Hepatocyte (in vitro differentiated cells): ENCODE data around the gene PIP. TPM values are rescaled to one million over a fixed set of nuclear protein-coding genes. Genes with fewer than 3 reads are reported as not detected.

Source experiments
- DNase-seq: peaks from one replicate; pipeline ENCODE4 v3.0.0-alpha.2; 2016; ENCODE audit warnings: low spot score
- H2AFZ ChIP-seq: fragments of 200-600 bp; sonication (generic); 2 replicates; pipeline ENCODE4 v1.6.0; 2016; ENCODE audit warnings: antibody characterized with exemption, mild to moderate bottlenecking
- H3K27ac ChIP-seq: fragments of 200-600 bp; sonication (generic); 2 replicates; pipeline ENCODE4 v1.5.1; 2016; ENCODE audit warnings: mild to moderate bottlenecking
- H3K27me3 ChIP-seq: fragments of 200-600 bp; sonication (generic); 2 replicates; pipeline ENCODE4 v1.6.1; 2016
- H3K36me3 ChIP-seq: fragments of 200-600 bp; sonication (generic); replicated peaks from 2 replicates; pipeline ENCODE4 v1.5.1; 2016; ENCODE audit warnings: low read depth; ENCODE audit not compliant: insufficient read depth
- H3K4me1 ChIP-seq: fragments of 200-600 bp; sonication (generic); 2 replicates; pipeline ENCODE4 v1.5.1; 2016; ENCODE audit warnings: mild to moderate bottlenecking, moderate library complexity; ENCODE audit not compliant: insufficient read depth
- H3K4me2 ChIP-seq: fragments of 200-600 bp; sonication (generic); 2 replicates; pipeline ENCODE4 v1.6.0; 2016
- H3K4me3 ChIP-seq: fragments of 200-600 bp; sonication (generic); 2 replicates; pipeline ENCODE4 v1.5.1; 2016; ENCODE audit warnings: mild to moderate bottlenecking
- H3K79me2 ChIP-seq: fragments of 200-600 bp; sonication (generic); 2 replicates; pipeline ENCODE4 v1.6.0; 2017; ENCODE audit warnings: mild to moderate bottlenecking
- H3K9me2 ChIP-seq: fragments of 200-600 bp; sonication (generic); replicated peaks from 2 replicates; pipeline ENCODE4 v1.6.0; 2017; ENCODE audit warnings: mild to moderate bottlenecking; ENCODE audit not compliant: insufficient read depth
- H3K9me3 ChIP-seq: fragments of 200-600 bp; sonication (generic); 2 replicates; pipeline ENCODE4 v1.5.1; 2016; ENCODE audit warnings: low read depth, mild to moderate bottlenecking
- H4K20me1 ChIP-seq: fragments of 200-600 bp; sonication (generic); 2 replicates; pipeline ENCODE4 v1.6.0; 2016; ENCODE audit warnings: mild to moderate bottlenecking; ENCODE audit not compliant: insufficient read depth, poor library complexity, severe bottlenecking
- EZH2 ChIP-seq: fragments of 200-600 bp; sonication (generic); IDR thresholded peaks from 2 replicates; pipeline ENCODE4 v1.6.1; 2016; ENCODE audit warnings: antibody characterized with exemption, mild to moderate bottlenecking, borderline replicate concordance
- EZH2phosphoT487 ChIP-seq: fragments of 200-600 bp; sonication (generic); IDR thresholded peaks from one replicate; pipeline ENCODE4 v1.6.1; 2018; ENCODE audit warnings: antibody characterized with exemption, mild to moderate bottlenecking, low read depth, moderate library complexity; ENCODE audit not compliant: unreplicated experiment, severe bottlenecking
- WGBS: methylation state at CpG from one replicate; pipeline ENCODE4 v1.1.6; 2016; ENCODE audit warnings: low lambda C conversion rate; ENCODE audit errors: missing lambda C conversion rate; 5-methylcytosine and 5-hydroxymethylcytosine counted together
- polyA plus RNA-seq: library from polyadenylated mRNA; unstranded; fragments of >200 nt; fragmentation: Nextera tagmentation; extraction: Ambion mirVana; gene quantifications from 2 replicates; pipeline ENCODE4 v1.2.1, GENCODE V29; 2016
- total RNA-seq: library from RNA; depleted of rRNA; stranded (reverse); fragments of >200 nt; gene quantifications from 2 replicates; pipeline ENCODE4 v1.2.3, GENCODE V29; 2014
- TF ChIP-seq, protein P1 (sequence below): fragments of 200-600 bp; sonication (generic); IDR thresholded peaks from 2 replicates; pipeline ENCODE4 v1.5.1; 2016; ENCODE audit warnings: antibody characterized with exemption, mild to moderate bottlenecking; ENCODE audit not compliant: poor library complexity

Gene PIP
- total and polyA plus RNA-seq, 2 experiments from 2014 or later: not detected

DNA sequence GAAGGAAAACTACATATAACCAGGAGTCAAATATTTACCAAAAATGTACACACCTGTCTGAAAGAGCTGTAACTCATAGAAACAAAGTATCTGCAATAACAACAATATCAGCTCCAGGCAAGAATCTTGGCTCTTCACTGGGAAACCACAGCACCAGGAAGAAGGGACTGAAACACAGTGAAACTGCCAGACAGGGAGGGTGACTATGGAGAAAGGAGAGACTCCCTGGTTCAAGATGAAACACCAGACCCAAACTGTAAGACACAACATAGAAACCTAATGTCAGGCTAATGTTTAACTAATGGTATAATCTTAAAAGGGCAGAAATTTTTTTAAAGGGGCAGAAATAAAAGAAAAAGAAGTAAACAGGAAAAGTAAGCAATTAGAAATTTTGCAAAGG lies 39.8 kb downstream of the PIP start:
- Histone ChIP-seq H3K9me3 (no peaks in the 10 kb centered on the region), H3K79me2 (no peaks in the 10 kb centered on the region), H3K36me3 (no peaks in the 10 kb centered on the region), H3K4me1 (no peaks in the 10 kb centered on the region), H2AFZ (peak overlapping the region; percentile 39), H3K4me2 (no peak overlapping the region), H3K9me2 (no peaks in the 10 kb centered on the region), H4K20me1 (no peaks in the 10 kb centered on the region), H3K27me3 (no peaks in the 10 kb centered on the region), H3K4me3 (no peak overlapping the region), H3K27ac (no peak overlapping the region)
- no peak for TF ChIP-seq EZH2
- TF ChIP-seq EZH2phosphoT487: no peak
- TF ChIP-seq, protein P1, sequence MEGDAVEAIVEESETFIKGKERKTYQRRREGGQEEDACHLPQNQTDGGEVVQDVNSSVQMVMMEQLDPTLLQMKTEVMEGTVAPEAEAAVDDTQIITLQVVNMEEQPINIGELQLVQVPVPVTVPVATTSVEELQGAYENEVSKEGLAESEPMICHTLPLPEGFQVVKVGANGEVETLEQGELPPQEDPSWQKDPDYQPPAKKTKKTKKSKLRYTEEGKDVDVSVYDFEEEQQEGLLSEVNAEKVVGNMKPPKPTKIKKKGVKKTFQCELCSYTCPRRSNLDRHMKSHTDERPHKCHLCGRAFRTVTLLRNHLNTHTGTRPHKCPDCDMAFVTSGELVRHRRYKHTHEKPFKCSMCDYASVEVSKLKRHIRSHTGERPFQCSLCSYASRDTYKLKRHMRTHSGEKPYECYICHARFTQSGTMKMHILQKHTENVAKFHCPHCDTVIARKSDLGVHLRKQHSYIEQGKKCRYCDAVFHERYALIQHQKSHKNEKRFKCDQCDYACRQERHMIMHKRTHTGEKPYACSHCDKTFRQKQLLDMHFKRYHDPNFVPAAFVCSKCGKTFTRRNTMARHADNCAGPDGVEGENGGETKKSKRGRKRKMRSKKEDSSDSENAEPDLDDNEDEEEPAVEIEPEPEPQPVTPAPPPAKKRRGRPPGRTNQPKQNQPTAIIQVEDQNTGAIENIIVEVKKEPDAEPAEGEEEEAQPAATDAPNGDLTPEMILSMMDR: no peak
- no peak for DNase-seq

DNA sequence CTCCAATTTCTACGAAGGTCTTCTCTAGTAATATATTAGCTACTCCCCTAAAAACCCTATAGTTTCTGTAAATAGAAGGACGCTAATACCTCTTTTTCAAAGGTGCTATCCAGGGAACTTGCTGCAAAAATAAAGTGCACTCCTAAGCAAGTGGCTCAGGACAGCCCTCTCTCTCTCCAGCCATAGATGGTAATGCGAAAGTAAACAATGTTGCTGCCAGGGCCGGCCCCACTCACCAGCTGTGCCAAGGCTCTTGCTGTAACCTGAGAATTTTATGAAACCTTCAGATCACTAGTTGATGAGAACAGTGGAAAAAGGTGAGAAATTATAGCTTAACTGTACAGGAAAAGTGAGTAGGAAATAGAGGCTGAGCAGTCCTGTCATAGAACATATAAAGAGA lies 40.5 kb downstream of the PIP start:
- no peaks in the 10 kb centered on the region for H3K27me3 ChIP-seq
- TF ChIP-seq, protein P1: no peak
- TF ChIP-seq EZH2 (no peak), EZH2phosphoT487 (no peak)
- no peak for DNase-seq
- H2AFZ ChIP-seq: no peak overlapping the region
- no peak overlapping the region for H3K4me3 ChIP-seq
- H3K4me1 ChIP-seq: no peaks in the 10 kb centered on the region
- H3K9me2 ChIP-seq: no peaks in the 10 kb centered on the region
- no peaks in the 10 kb centered on the region for H3K9me3 ChIP-seq
- no peaks in the 10 kb centered on the region for H3K36me3 ChIP-seq
- 59% methylated on average over 4 of the region's 4 CpGs for WGBS
- H3K79me2 ChIP-seq: no peaks in the 10 kb centered on the region
- H4K20me1 ChIP-seq: no peaks in the 10 kb centered on the region
- peak overlapping the region; percentile 23 for H3K4me2 ChIP-seq
- no peak overlapping the region for H3K27ac ChIP-seq

DNA sequence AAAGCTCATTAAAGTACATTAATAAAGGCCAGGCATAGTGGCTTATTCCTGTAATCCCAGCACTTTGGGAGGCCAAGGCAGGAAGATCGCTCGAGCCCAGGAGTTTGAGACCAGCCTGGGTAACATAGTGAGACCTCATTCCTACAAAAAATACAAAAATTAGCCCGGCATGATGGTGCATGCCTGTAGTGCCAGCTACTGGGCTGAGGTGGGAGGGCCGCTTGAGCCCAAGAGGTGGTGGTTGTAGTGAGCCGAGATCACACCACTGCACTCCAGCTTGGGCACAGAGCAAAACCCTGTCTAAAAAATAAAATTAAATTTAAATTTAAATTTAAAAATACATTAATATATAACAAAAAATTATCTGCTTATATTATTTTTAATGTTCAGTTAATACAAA lies 44.3 kb downstream of the PIP start:
- Histone ChIP-seq H3K27me3 (no peaks in the 10 kb centered on the region), H3K9me3 (no peaks in the 10 kb centered on the region), H3K4me2 (no peak overlapping the region), H3K36me3 (no peaks in the 10 kb centered on the region), H3K27ac (no peak overlapping the region), H2AFZ (no peak overlapping the region), H3K4me3 (no peak overlapping the region), H3K9me2 (no peaks in the 10 kb centered on the region), H3K4me1 (no peaks in the 10 kb centered on the region), H3K79me2 (no peaks in the 10 kb centered on the region), H4K20me1 (no peaks in the 10 kb centered on the region)
- 83% methylated on average over 5 of the region's 5 CpGs for WGBS
- no peak for DNase-seq
- no peak for TF ChIP-seq EZH2phosphoT487
- TF ChIP-seq, protein P1: no peak
- no peak for TF ChIP-seq EZH2
